Gastrocnemius medialis (tissue), 4 donors: ENCODE measurements around the gene PTGS1.

Experiments
- CTCF ChIP-seq, 5 experiments: fragments of 450-650 bp in 3 of 5; fragments of 200-600 bp in 2 of 5; sonication (generic) in 2 of 5; IDR thresholded peaks in 4 of 5; conservative IDR thresholded peaks in 1 of 5; 1 replicate in 4 of 5; 2 replicates in 1 of 5; pipeline ENCODE4 v1.5.1; 2016 to 2019; ENCODE audit warnings: antibody characterized with exemption in 5 of 5, mild to moderate bottlenecking in 3 of 5, moderate library complexity in 3 of 5
- POLR2A ChIP-seq, 2 donors: fragments of 450-650 bp; IDR thresholded peaks; one replicate each; pipeline ENCODE4 v1.6.1; 2017; ENCODE audit warnings: antibody characterized with exemption in 2 of 2, mild to moderate bottlenecking in 2 of 2, moderate library complexity in 2 of 2

GRCh38 chr9:122383992-122384461 lies 13.2 kb downstream of the PTGS1 start:
- TF ChIP-seq CTCF (IDR thresholded peaks at IDR 0.05 in 4 of 5, conservative IDR thresholded peaks at IDR 0.05 in 1 of 5) (no peak), POLR2A (IDR thresholded peaks at IDR 0.05) (no peak)
